Colonic mucosa (tissue), 4 donors: Measurements from ENCODE around the gene VAT1L. TPM values are rescaled to one million over a fixed set of nuclear protein-coding genes. Genes with fewer than 3 reads are reported as not detected.

Experiments used
- DNase-seq: peaks from one replicate; pipeline ENCODE4 v3.0.0-alpha.2; 2020
- H3K27ac ChIP-seq: fragments of 200-600 bp; one replicate; pipeline ENCODE4 v1.8.0; 2021
- H3K27me3 ChIP-seq: fragments of 200-600 bp; one replicate; pipeline ENCODE4 v1.8.0; 2021
- H3K36me3 ChIP-seq: fragments of 200-600 bp; one replicate; pipeline ENCODE4 v1.8.0; 2021
- H3K4me1 ChIP-seq: fragments of 200-600 bp; one replicate; pipeline ENCODE4 v1.8.0; 2021; ENCODE audit warnings: mild to moderate bottlenecking
- H3K4me3 ChIP-seq: fragments of 200-600 bp; one replicate; pipeline ENCODE4 v1.8.0; 2021
- H3K9ac ChIP-seq, 2 donors: one replicate each; pipeline ENCODE4 v1.7.0; 2013; ENCODE audit warnings: control low read depth in 2 of 2, low read depth in 2 of 2, low read length in 2 of 2
- H3K9me3 ChIP-seq: fragments of 200-600 bp; one replicate; pipeline ENCODE4 v1.8.0; 2021
- intact Hi-C: fragments of 100-400 bp; cut with DNase I; formaldehyde crosslinking; loops from one replicate; pipeline ENCODE4 v1.14.1; 2022
- total RNA-seq, 2 donors: library from RNA; stranded (reverse); fragmentation: NEBNext Ultra II Directional in 1 of 2; extraction: Animal tissue kit (Norgen Biotek cat#: 25700) in 1 of 2; gene quantifications; one replicate each; pipeline ENCODE4 v1.2.1, GENCODE V29; 2021
- TF ChIP-seq, protein P1 (sequence below): fragments of 200-600 bp; IDR thresholded peaks from one replicate; pipeline ENCODE4 v1.8.0; 2022; ENCODE audit warnings: antibody characterized with exemption, mild to moderate bottlenecking
- donor health status: healthy.
- donor health status: DM: no; HTN: no; CAD: no.
- donor health status: DM: no; HTN: no; CAD: no.

VAT1L gene
- total RNA-seq, 2 donors from 2014 or later = 1.4 to 3.3 TPM

DNA sequence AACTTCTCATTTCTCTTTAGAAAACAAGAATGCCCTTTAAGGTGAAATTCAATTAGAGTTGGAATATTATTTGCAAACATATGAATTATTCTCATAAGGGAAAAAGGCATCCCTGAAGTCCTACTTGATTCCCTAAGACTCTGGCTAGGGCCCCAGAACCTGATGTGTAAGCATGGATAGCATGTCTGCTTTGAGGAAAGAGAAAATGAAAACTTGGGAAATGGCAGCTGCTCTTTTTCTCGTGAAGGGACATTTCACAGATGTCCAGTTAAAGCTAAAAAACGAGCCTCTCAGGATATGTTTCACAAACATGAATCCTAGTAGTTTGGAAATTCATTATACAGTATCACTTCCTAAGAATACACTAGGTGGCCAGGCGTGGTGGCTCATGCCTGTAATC lies 121.7 kb downstream of the VAT1L start:
- H3K36me3 ChIP-seq = no peaks in the 10 kb centered on the region
- no peak overlapping the region for H3K27ac ChIP-seq
- intact Hi-C loops = no loop called here
- H3K9ac ChIP-seq = no peak overlapping the region
- H3K4me1 ChIP-seq = no peaks in the 10 kb centered on the region
- DNase-seq = no peak
- TF ChIP-seq, protein P1, sequence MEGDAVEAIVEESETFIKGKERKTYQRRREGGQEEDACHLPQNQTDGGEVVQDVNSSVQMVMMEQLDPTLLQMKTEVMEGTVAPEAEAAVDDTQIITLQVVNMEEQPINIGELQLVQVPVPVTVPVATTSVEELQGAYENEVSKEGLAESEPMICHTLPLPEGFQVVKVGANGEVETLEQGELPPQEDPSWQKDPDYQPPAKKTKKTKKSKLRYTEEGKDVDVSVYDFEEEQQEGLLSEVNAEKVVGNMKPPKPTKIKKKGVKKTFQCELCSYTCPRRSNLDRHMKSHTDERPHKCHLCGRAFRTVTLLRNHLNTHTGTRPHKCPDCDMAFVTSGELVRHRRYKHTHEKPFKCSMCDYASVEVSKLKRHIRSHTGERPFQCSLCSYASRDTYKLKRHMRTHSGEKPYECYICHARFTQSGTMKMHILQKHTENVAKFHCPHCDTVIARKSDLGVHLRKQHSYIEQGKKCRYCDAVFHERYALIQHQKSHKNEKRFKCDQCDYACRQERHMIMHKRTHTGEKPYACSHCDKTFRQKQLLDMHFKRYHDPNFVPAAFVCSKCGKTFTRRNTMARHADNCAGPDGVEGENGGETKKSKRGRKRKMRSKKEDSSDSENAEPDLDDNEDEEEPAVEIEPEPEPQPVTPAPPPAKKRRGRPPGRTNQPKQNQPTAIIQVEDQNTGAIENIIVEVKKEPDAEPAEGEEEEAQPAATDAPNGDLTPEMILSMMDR = no peak
- no peaks in the 10 kb centered on the region for H3K27me3 ChIP-seq
- H3K9me3 ChIP-seq = no peaks in the 10 kb centered on the region
- H3K4me3 ChIP-seq = no peak overlapping the region

DNA sequence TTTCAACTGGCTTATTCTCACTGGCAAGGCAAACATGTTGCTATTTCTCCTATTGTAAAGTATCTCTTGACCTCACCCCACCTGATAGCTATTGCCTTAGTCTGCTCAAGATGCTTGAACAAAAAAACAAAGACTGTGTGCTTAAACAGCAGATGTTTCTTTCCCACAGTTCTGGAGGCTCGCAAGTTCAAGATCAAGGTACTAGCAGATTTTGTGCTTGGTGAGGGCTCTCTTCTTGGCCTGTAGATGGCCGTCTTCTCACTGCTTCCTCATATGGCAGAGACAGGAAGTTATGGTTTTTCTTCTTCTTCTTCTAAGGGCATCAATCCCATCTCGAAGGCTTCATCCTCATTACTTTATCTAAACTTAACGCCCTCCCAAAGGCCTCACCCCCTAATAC lies 124.3 kb downstream of the VAT1L start:
- Histone ChIP-seq H3K9me3 (no peaks in the 10 kb centered on the region), H3K27ac (no peak overlapping the region), H3K4me3 (no peak overlapping the region), H3K9ac (no peak overlapping the region), H3K27me3 (no peaks in the 10 kb centered on the region), H3K4me1 (no peaks in the 10 kb centered on the region), H3K36me3 (no peaks in the 10 kb centered on the region)
- intact Hi-C loops = no loop called here
- no peak for DNase-seq
- TF ChIP-seq, protein P1 = no peak

DNA sequence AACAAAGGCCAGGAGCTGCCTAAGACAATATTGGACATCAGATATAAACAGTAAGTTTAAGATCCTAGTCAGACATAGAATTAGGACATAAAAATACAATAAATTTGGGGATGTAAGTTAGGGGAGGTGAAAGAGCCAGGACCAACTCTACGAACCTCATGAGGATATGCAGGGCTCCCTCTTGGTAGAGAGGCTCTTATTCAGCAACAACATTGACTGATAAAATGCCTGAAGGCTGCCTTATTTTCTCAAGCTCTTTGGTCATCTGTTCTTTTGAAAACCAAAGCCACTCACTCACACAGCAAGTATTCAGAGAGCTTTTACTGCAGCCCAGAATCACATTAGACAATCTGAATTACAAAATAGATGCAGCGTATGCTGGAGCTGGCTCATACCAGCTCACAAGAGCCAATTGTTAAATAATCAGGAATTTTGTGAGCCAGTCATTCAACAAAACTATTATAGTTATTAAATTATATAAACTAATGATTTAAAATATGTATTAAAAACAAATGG lies 125.4 kb downstream of the VAT1L start:
- Histone ChIP-seq H3K9ac (no peak overlapping the region), H3K36me3 (no peaks in the 10 kb centered on the region), H3K4me1 (no peaks in the 10 kb centered on the region), H3K9me3 (no peaks in the 10 kb centered on the region), H3K4me3 (no peak overlapping the region), H3K27ac (no peak overlapping the region), H3K27me3 (no peaks in the 10 kb centered on the region)
- TF ChIP-seq, protein P1 = no peak
- intact Hi-C loops = no loop called here
- no peak for DNase-seq

DNA sequence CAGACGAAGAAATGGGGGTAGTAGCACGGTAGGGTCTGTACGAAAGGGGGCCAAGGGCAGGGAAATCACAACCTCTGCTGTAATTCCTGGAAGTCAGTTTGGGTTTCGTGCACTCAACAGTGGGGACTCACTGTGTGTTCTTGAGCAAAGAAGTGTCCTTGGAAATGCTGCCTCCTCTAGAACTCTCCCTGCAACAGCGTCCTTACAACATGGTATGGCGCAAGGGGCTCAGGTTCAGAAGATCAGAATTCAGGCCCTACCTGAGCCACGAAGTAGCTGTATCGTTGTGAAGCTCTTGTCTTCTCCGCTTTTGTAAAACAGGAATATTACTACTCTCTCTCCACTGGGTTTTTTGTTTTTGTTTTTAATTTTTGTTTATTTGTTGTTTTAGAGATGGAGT lies 127.7 kb downstream of the VAT1L start:
- no peak for DNase-seq
- no peaks in the 10 kb centered on the region for H3K9me3 ChIP-seq
- TF ChIP-seq, protein P1 = no peak
- no peaks in the 10 kb centered on the region for H3K27me3 ChIP-seq
- intact Hi-C loops = no loop called here
- H3K9ac ChIP-seq = no peak overlapping the region
- no peak overlapping the region for H3K4me3 ChIP-seq
- H3K27ac ChIP-seq = no peak overlapping the region
- H3K36me3 ChIP-seq = no peaks in the 10 kb centered on the region
- no peaks in the 10 kb centered on the region for H3K4me1 ChIP-seq

DNA sequence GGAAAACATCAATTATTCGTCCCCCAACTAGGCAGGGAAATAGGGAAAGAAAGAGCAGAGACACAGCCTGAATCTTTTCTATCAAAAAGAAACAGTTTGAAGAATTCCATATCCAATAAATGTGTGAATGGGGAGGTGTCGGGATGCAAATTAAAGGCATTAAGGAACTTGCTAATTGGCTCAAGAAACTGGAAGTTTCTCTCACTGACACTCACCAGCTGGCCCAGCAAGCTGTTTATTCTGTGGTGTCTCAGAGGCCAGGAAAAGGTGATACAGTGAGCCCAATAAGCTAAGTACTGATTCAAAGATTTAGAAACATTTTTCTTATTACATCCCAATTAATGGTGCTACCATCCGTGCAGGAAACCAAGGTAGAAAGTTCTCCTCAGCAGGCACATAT lies 129.6 kb downstream of the VAT1L start:
- H3K27ac ChIP-seq = no peak overlapping the region
- H3K9ac ChIP-seq = no peak overlapping the region
- H3K4me3 ChIP-seq = no peak overlapping the region
- intact Hi-C loops = no loop called here
- H3K4me1 ChIP-seq = no peaks in the 10 kb centered on the region
- no peaks in the 10 kb centered on the region for H3K27me3 ChIP-seq
- DNase-seq = no peak
- H3K9me3 ChIP-seq = no peaks in the 10 kb centered on the region
- no peaks in the 10 kb centered on the region for H3K36me3 ChIP-seq
- TF ChIP-seq, protein P1 = no peak
